ENCODE measurements around the gene ATP8A2. TPM values are rescaled to one million over a fixed set of nuclear protein-coding genes. Genes with fewer than 3 reads are reported as not detected.

ATP8A2 gene
- total and polyA plus RNA-seq, 2 of the 8 experiments (the other 6 are each of a cell fraction or from before 2014, with no cell fraction given): 2.4 to 8.3 TPM

GRCh38 chr13:25961294-25961693 is 589.5 kb downstream of the ATP8A2 start:
- Histone ChIP-seq H3K23ac (ENCODE audit: insufficient read length) (no peak overlapping the region), H3K4me1 (replicated peaks in 1 of 4; ENCODE audit: control insufficient read depth in 3 of 4, insufficient read depth in 4 of 4, low read length in 3 of 4) (no peaks in the 10 kb centered on the region), H2BK120ac (replicated peaks; ENCODE audit: low read depth, low read length) (no peak overlapping the region), H2BK20ac (ENCODE audit: low read length) (no peak overlapping the region), H3K4me2 (ENCODE audit: insufficient read depth in 1 of 2, low read depth in 2 of 2, low read length in 2 of 2) (no peak overlapping the region), H3K56ac (replicated peaks; ENCODE audit: insufficient read length, low read depth, low read length) (no peak overlapping the region), H3K36me3 (ENCODE audit: control insufficient read depth in 2 of 4, insufficient read depth in 4 of 4, low read length in 3 of 4) (no peaks in the 10 kb centered on the region), H2AFZ (ENCODE audit: low read length) (no peak overlapping the region), H3K27ac (ENCODE audit: low read depth, low read length) (no peak overlapping the region), H3K79me2 (ENCODE audit: control insufficient read depth in 1 of 2, insufficient read depth in 2 of 2, low read length in 2 of 2) (no peaks in the 10 kb centered on the region), H2BK15ac (ENCODE audit: low read length) (no peak overlapping the region), H4K8ac (ENCODE audit: extremely low read depth, insufficient read depth, low read length) (no peak overlapping the region), H3K79me1 (ENCODE audit: low read depth, low read length) (no peaks in the 10 kb centered on the region), H3K9ac (replicated peaks in 1 of 4; ENCODE audit: extremely low read depth in 1 of 4, low read depth in 3 of 4, low read length in 3 of 4) (no peak overlapping the region), H3K18ac (ENCODE audit: extremely low read depth, low read length) (no peak overlapping the region), H2BK12ac (ENCODE audit: low read depth, low read length) (no peak overlapping the region), H2AK5ac (ENCODE audit: low read depth, low read length) (no peak overlapping the region), H3K23me2 (ENCODE audit: low read depth, low read length) (no peaks in the 10 kb centered on the region), H3K14ac (ENCODE audit: insufficient read length) (no peak overlapping the region), H3K4me3 (ENCODE audit: extremely low read depth in 1 of 4, insufficient read depth in 2 of 4, low read depth in 3 of 4, low read length in 4 of 4) (no peak overlapping the region), H3K4ac (replicated peaks; ENCODE audit: insufficient read length, low read depth, low read length) (no peak overlapping the region), H2BK5ac (ENCODE audit: low read depth, low read length) (no peak overlapping the region), H3K9me3 (ENCODE audit: insufficient read depth in 2 of 2, low read depth in 1 of 2, low read length in 1 of 2) (no peaks in the 10 kb centered on the region), H4K5ac (ENCODE audit: insufficient read length, low read depth, low read length) (no peak overlapping the region), H4K20me1 (replicated peaks in 1 of 2; ENCODE audit: control insufficient read depth in 1 of 2, insufficient read depth in 2 of 2, low read length in 2 of 2) (no peaks in the 10 kb centered on the region), H4K91ac (replicated peaks; ENCODE audit: insufficient read length, low read length) (no peak overlapping the region), H3K27me3 (replicated peaks in 1 of 4; ENCODE audit: control insufficient read depth in 3 of 4, extremely low read depth in 1 of 4, insufficient read depth in 3 of 4, low read length in 3 of 4) (peaks cover 0 to 1% (median 0%) of the 10 kb centered on the region in 4 experiments; a peak in 1 of 7 replicates)
- DNase-seq (ENCODE audit: low read depth in 1 of 2, low spot score in 2 of 2): no peak
- TF ChIP-seq NRF1 (IDR thresholded peaks at IDR 0.05; ENCODE audit: low read depth, low read length): no peak
- no peak for TF ChIP-seq RNF2 (IDR thresholded peaks at IDR 0.05; ENCODE audit: borderline replicate concordance, low read depth, low read length, missing control alignments, poor library complexity, severe bottlenecking)
- TF ChIP-seq TCF12 (IDR thresholded peaks at IDR 0.05; ENCODE audit: low read depth, low read length): no peak
- no peak for TF ChIP-seq BCL11A (IDR thresholded peaks at IDR 0.05; ENCODE audit: low read depth in 2 of 2, low read length in 2 of 2)
- TF ChIP-seq RAD21 (IDR thresholded peaks at IDR 0.05 in 1 of 2, conservative IDR thresholded peaks at IDR 0.05 in 1 of 2; ENCODE audit: low read depth in 2 of 2, low read length in 2 of 2): no peak
- no peak for TF ChIP-seq JUN (IDR thresholded peaks at IDR 0.05; ENCODE audit: low read depth, low read length)
- no peak for TF ChIP-seq YY1 (IDR thresholded peaks at IDR 0.05; ENCODE audit: low read depth, low read length)
- TF ChIP-seq GABPA (IDR thresholded peaks at IDR 0.05; ENCODE audit: borderline replicate concordance, insufficient read depth, low read length): no peak
- no peak for TF ChIP-seq KDM5A (IDR thresholded peaks at IDR 0.05; ENCODE audit: low read length)
- no peak for TF ChIP-seq CHD2 (IDR thresholded peaks at IDR 0.05; ENCODE audit: low read length)
- no peak for TF ChIP-seq CREB1 (IDR thresholded peaks at IDR 0.05)
- no peak for TF ChIP-seq SRF (IDR thresholded peaks at IDR 0.05; ENCODE audit: low read depth, low read length)
- TF ChIP-seq CEBPB (IDR thresholded peaks at IDR 0.05; ENCODE audit: low read depth, low read length): no peak
- TF ChIP-seq POU5F1 (IDR thresholded peaks at IDR 0.05; ENCODE audit: low read depth, low read length): no peak
- TF ChIP-seq JUND (IDR thresholded peaks at IDR 0.05; ENCODE audit: low read length): no peak
- CTCF ChIA-PET (ENCODE audit: partially characterized antibody): interaction anchor here (0.9 to 1.6 kb wide), 2 partner anchors 10 to 12 kb away, joined by 3 to 5 read pairs; no protein-coding TSS in a partner anchor
- 87% methylated on average over 7 of the region's 7 CpGs; no CpG with 5 or more reads in 1 of the 2 experiments for WGBS, 2 experiments (ENCODE audit: extremely low coverage in 1 of 2, insufficient coverage in 1 of 2, insufficient read length in 1 of 2, insufficient replicate concordance in 2 of 2, low coverage in 1 of 2, low lambda C conversion rate in 2 of 2, missing lambda C conversion rate in 1 of 2)
- no peak for FAIRE-seq
- POLR2A ChIA-PET (ENCODE audit: partially characterized antibody): interaction anchor here (1.4 kb wide), 1 partner anchor 16 kb away, joined by 4 read pairs; no protein-coding TSS in a partner anchor

All from H1 (cell line).